GM23338 (cell line): ENCODE data around the gene SMYD1. TPM values are rescaled to one million over a fixed set of nuclear protein-coding genes. Genes with fewer than 3 reads are reported as not detected.

Source experiments
- CREB1 ChIP-seq: fragments of 250-450 bp; sonication (Bioruptor Pico); IDR thresholded peaks from 2 replicates; pipeline ENCODE4 v1.5.0; 2020; ENCODE audit warnings: low read depth, mild to moderate bottlenecking, moderate library complexity
- EZH2 ChIP-seq: fragments of 200-600 bp; sonication (generic); IDR thresholded peaks from one replicate; pipeline ENCODE4 v1.8.0; 2017; ENCODE audit warnings: antibody characterized with exemption, mild to moderate bottlenecking, low read depth; ENCODE audit not compliant: unreplicated experiment
- EZH2phosphoT487 ChIP-seq: fragments of 200-600 bp; sonication (generic); IDR thresholded peaks from one replicate; pipeline ENCODE4 v1.8.1; 2018; ENCODE audit warnings: antibody characterized with exemption; ENCODE audit not compliant: unreplicated experiment
- JUNB ChIP-seq: IDR thresholded peaks from one replicate; pipeline ENCODE4 v1.6.1; 2016; ENCODE audit warnings: antibody characterized with exemption; ENCODE audit not compliant: unreplicated experiment
- POLR2AphosphoS5 ChIP-seq: IDR thresholded peaks from 2 replicates; pipeline ENCODE4 v1.6.1; 2016; ENCODE audit warnings: antibody characterized with exemption, low read depth
- STAT1 ChIP-seq: IDR thresholded peaks from one replicate; pipeline ENCODE4 v1.6.1; 2016; ENCODE audit warnings: antibody characterized with exemption; ENCODE audit not compliant: unreplicated experiment
- ZNF462 ChIP-seq: fragments of 250-450 bp; sonication (Bioruptor Pico); IDR thresholded peaks from 2 replicates; pipeline ENCODE4 v1.5.0; 2020; ENCODE audit warnings: mild to moderate bottlenecking, moderate library complexity
- polyA plus RNA-seq: library from polyadenylated mRNA; unstranded; fragments of >200 nt; fragmentation: Nextera tagmentation; extraction: Ambion mirVana; gene quantifications from 2 replicates; pipeline ENCODE4 v1.2.1, GENCODE V29; 2016
- total RNA-seq: library from RNA; depleted of rRNA; stranded (reverse); fragments of >200 nt; shearing (Covaris generic); gene quantifications from 2 replicates; pipeline ENCODE4 v1.2.3, GENCODE V29; 2014
- TF ChIP-seq, protein P1 (sequence below): IDR thresholded peaks from 2 replicates; pipeline ENCODE4 v1.6.1; 2016; ENCODE audit warnings: antibody characterized with exemption
- TF ChIP-seq, protein P2 (sequence below): IDR thresholded peaks from one replicate; pipeline ENCODE4 v1.6.1; 2018; ENCODE audit warnings: antibody characterized with exemption; ENCODE audit not compliant: unreplicated experiment

Gene SMYD1
- total and polyA plus RNA-seq, 2 experiments from 2014 or later: 0.07 TPM; not detected in 1

GRCh38 chr2:88085099-88085498 is 17.5 kb downstream of the SMYD1 start (continued):
- TF ChIP-seq ZNF462 (no peak), JUNB (no peak), CREB1 (no peak), POLR2AphosphoS5 (no peak), EZH2phosphoT487 (no peak), EZH2 (no peak), STAT1 (no peak)
- TF ChIP-seq, protein P1, sequence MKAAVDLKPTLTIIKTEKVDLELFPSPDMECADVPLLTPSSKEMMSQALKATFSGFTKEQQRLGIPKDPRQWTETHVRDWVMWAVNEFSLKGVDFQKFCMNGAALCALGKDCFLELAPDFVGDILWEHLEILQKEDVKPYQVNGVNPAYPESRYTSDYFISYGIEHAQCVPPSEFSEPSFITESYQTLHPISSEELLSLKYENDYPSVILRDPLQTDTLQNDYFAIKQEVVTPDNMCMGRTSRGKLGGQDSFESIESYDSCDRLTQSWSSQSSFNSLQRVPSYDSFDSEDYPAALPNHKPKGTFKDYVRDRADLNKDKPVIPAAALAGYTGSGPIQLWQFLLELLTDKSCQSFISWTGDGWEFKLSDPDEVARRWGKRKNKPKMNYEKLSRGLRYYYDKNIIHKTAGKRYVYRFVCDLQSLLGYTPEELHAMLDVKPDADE: no peak
- TF ChIP-seq, protein P2, sequence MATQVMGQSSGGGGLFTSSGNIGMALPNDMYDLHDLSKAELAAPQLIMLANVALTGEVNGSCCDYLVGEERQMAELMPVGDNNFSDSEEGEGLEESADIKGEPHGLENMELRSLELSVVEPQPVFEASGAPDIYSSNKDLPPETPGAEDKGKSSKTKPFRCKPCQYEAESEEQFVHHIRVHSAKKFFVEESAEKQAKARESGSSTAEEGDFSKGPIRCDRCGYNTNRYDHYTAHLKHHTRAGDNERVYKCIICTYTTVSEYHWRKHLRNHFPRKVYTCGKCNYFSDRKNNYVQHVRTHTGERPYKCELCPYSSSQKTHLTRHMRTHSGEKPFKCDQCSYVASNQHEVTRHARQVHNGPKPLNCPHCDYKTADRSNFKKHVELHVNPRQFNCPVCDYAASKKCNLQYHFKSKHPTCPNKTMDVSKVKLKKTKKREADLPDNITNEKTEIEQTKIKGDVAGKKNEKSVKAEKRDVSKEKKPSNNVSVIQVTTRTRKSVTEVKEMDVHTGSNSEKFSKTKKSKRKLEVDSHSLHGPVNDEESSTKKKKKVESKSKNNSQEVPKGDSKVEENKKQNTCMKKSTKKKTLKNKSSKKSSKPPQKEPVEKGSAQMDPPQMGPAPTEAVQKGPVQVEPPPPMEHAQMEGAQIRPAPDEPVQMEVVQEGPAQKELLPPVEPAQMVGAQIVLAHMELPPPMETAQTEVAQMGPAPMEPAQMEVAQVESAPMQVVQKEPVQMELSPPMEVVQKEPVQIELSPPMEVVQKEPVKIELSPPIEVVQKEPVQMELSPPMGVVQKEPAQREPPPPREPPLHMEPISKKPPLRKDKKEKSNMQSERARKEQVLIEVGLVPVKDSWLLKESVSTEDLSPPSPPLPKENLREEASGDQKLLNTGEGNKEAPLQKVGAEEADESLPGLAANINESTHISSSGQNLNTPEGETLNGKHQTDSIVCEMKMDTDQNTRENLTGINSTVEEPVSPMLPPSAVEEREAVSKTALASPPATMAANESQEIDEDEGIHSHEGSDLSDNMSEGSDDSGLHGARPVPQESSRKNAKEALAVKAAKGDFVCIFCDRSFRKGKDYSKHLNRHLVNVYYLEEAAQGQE: no peak
